GM12892 (cell line): Measurements from ENCODE around the gene TXNDC12.

Experiments used
- POLR2A ChIP-seq: IDR thresholded peaks from 2 replicates; pipeline ENCODE4 v1.6.1; 2011; ENCODE audit warnings: low read depth, low read length, control low read depth
- POLR2AphosphoS5 ChIP-seq: IDR thresholded peaks from 2 replicates; pipeline ENCODE4 v1.6.1; 2011; ENCODE audit warnings: low read depth, low read length, control low read depth
- TAF1 ChIP-seq: IDR thresholded peaks from 2 replicates; pipeline ENCODE4 v1.6.1; 2011; ENCODE audit warnings: low read depth, mild to moderate bottlenecking, control low read depth, low read length, borderline replicate concordance

- TF ChIP-seq TAF1 (no peak), POLR2A (no peak), POLR2AphosphoS5 (no peak)
These were observed 51.1 kb downstream of the TXNDC12 start for GRCh38 chr1:52003877-52004276.
